Activated CD4-positive, alpha-beta T cell treated with anti-CD3 and anti-CD28 coated beads, Interleukin-2, Interleukin-4, amounts not matched to agents 100 ng/mL and 50 ng/mL, durations not matched to agents 16 hours and 8 hours (primary cell): ENCODE measurements around the gene VWDE.
"Not testable (repeated sequence)": the region's sequence is repeated elsewhere in the genome, so short reads cannot be mapped to it uniquely, and the experiment has no call there.

ENCODE experiments used
- DNase-seq: peaks from one replicate; pipeline ENCODE4 v3.0.0-alpha.2; 2020; ENCODE audit warnings: low spot score

VWDE gene

DNA sequence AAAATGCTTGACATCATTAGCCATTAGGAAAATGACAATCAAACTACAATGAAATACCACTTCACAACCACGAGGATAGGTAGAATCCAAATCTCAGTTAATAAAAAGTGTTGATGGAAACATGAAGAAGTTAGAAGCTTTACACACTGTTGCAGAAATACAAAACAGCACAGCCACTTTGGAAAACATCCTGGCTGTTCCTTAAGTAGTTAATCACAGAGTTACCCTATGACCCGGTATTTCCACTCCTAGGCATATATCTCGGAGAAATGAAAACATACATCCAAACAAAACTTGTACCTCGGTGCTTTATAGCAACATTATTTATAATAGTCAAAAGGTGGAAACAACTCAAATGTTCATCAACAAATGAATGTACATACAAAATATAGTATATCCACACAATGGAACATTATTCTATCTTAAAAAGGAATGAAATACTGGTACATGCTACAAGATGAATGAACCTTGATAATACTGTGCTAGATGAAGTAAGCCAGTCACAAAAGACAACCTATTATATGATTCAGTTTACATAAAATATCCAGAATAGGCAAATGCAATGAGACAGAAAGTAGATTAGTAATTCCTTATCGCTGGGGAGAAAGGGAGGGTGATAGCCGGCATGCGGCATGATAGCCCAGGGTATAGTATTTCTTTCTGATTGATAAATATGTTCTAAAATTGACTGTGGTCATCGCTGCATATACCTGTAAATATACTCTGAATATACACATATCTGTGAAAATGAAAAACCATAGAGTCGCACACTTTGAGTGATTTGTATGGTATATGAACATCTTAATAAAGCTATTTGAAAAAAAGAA is 1.9 kb downstream of the VWDE start:
- DNase-seq, result no peak

GRCh38 chr7:12398186-12398585 is 5.5 kb downstream of the VWDE start:
- DNase-seq, result no peak

DNA sequence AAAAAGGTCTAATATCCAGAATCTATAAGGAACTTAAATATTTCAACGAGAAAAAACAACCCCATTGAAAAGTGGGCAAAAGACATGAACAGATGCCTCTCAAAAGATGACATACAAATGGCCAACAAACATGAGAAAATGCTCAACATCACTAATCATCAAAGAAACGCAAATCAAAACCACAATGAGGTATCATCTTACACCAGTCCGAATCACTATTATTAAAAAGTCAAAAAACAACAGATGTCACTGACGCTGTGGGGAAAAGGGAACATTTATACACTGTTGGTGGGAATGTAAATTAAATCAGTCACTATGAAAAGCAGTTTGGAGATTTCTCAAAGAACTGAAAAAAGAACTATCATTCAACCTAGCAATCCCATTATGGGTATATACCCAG is 6.0 kb downstream of the VWDE start:
- no peak for DNase-seq

DNA sequence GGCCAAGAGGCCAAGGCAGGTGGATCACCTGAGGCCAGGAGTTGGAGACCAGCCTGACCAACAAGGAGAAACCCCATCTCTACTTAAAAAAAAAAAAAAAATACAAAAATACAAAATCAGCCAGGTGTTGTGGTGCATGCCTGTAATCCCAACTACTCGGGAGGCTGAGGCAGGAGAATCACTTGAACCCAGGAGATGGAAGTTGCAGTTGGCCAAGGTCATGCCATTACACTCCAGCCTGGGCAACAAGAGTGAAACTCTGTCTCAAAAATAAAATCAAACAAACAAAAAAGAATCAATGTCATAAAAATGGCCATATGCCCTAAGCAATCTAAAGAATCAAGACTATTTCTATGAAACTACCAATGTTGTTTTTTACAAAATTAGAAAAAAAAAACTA is 7.0 kb downstream of the VWDE start:
- not testable (repeated sequence) for DNase-seq

- DNase-seq, result no peak
Observed at GRCh38 chr7:12391922-12392615, 11.6 kb downstream of the VWDE start.

GRCh38 chr7:12389089-12389700 is 14.5 kb downstream of the VWDE start:
- peak; percentile 50 for DNase-seq

DNA sequence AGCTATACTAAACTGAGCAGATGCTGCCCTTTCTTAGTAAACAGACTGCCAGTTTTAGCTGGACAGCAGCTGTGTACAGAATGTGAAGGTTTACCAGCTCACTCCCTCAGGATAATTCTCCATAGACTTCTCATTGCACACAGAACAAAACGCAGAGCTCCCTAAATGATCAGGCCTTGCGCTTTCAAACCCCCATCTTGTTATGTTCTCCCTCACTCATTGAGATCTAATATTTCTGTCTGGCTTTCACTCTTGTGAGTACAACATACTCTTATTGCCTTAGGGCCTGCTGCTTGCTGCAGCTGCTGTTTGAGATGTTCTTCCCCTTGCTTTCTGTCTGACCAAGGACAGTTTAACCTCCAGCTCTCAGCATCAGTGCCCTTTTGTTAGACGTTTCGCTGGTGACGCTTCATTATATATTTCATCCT is 17.3 kb downstream of the VWDE start:
- DNase-seq, result no peak

DNA sequence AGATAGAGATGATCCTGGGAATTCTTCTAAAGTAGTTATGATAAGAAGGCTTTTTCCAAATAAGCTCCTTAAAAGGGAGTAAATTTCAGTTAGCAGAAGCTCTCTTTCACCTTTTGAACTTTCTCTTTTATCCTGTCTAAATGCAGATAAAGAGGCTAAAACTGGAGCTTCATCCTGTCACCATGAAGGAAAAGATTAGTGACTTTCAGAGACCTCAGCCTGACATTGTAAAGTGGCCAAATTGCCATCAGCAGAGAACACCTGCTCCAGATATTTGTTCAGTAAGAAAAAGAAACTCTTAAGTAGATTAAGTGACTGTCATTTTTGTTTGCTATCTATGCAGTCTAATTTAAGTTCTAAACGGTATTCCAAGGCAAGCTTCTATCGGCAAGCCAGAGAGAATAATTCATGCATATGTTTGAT is 18.3 kb downstream of the VWDE start:
- no peak for DNase-seq

DNA sequence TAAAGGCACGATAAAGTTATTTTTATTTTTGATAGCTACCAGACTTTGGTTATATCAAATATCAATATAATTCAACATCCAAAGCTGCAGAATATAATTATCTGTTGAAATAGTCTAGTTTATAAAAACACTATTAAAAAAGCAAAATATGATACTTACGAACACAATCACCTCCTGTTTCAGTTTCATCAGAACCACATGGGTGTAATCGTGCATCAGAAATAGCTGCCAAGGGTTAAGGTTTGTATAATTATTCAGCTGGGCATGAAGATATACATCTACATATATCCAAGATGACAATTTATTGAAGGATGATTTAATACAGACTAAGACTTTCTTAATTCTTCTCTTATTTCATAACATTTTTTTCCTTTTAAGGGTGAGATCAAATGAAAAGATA is 20.3 kb downstream of the VWDE start:
- no peak for DNase-seq

- no peak for DNase-seq
Observed at GRCh38 chr7:12378389-12378788, 25.3 kb downstream of the VWDE start.

DNA sequence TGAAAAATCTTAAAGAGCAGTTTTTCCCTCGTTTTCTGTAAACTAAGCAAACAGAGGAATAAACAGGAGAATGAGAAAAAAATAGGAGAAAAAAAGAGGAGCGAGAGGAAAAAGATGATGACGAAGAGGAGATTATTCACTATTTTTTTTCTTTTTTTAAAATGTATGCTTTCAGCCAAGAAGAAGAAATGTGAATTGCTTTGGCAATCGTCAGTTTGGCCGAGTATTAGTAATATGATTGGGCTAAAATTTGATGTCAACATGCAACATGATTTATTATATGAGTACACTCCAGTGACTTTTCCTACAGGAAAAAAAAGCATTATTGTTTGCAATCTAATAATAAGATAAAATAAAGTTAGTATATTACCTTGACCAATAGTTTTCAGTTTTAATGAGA is 26.3 kb downstream of the VWDE start:
- DNase-seq, result no peak

DNA sequence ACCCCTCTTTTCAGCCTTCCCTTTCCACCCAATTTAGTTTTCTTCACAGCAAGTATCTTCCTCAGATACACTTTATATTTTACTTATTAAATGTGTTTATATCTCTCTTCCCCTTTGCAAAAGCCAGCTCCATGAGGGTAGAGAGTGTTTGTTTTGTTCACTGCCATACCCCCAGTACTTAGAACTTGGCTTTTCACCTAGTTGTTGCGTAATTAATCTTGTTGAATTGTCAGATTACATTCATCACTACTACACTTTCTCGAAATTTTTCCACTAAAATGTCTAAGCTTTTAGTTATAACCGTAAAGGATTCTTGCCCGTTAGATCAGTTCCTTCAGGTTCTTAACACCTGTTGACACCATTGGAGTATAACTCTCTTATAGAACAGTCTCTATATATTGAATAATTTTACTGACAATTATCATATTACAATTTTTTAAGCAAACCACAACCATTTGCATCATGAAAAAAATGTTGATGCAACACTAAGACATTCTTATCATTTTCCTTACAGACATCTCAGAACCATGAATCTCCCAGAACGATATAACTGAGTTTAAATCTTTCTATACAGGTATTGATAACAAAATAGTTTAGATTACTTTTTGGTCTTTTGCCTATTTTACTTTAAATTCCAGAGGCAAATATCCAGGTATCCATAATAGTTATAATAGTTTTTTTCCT is 29.9 kb downstream of the VWDE start:
- DNase-seq, result no peak

DNA sequence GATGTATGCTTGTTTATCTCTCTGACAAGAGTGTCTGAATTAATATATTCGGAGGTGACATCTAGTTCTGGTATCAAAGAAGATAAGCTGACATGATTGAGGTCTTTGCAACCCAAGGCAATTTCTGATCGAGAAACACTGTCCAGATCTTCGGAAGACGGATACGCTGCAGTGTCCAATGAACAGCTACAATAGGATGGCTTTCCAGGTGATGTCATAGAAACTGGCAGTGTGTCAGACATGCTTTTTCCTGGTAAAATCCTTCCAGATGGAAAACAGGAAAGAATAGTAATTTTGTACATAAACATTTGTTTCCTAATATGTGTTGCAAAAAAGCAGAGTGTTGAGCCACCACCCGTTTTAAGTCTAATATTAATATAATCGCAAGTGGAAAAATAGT is 33.4 kb downstream of the VWDE start:
- no peak for DNase-seq

- no peak for DNase-seq
Observed at GRCh38 chr7:12369756-12370155, 33.9 kb downstream of the VWDE start.

DNA sequence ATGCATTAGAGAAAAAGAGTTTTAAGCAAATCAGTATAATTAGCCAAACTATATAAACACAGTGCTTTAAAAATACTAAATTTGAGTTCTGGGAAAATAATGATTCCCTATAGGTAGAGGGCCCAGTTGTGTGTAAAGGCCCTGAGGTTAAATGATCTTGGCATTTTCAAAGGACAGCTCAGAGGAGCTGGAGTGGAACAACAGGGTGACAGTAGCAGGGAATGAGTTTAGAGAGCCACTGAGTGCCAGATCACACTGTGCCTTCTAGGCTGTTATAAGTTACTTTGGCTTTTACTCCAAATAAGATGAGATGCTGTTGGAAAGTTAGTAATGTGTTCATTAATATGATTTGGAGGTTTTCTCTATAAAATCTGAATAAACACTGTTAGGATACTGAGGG is 34.6 kb downstream of the VWDE start:
- no peak for DNase-seq

- no peak for DNase-seq
Observed at GRCh38 chr7:12360948-12361347, 42.7 kb downstream of the VWDE start.

DNA sequence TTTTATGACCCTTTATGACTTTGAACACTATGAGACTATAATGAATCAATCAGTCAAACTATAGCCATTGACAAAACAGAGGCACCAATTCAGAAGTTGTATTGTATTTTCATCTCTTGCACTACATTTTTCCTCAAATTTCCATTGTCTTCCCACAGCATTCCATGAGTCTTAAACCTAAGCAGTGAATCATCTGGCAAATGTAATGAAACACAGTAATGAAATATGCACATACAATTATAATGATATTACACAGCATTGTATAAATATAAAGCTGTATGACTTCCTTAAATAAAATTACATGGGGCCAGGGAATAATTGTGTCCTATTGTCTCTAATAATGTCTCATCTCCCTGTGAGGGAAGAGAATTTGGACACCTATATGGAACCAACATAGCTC is 45.0 kb downstream of the VWDE start:
- DNase-seq, result no peak

DNA sequence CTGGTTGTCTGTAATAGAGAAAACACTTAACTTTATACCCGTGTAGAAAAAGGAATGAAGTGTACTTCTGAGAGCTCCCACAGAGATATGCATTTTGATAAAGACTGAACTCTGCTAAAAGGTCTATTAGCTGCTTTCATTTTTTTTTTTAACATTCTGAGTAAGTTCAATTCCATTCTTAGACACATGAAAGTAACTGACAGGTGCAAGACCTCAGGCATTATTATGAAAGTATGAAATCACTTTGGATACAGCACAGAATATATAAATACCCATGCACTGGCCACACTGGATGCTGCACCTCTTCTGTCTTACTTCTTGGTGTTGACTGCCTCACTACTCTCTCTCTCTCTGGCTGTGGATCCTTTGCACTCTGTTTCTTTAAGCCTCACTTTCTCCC is 46.2 kb downstream of the VWDE start:
- no peak for DNase-seq

- no peak for DNase-seq
Observed at GRCh38 chr7:12351843-12352242, 51.8 kb downstream of the VWDE start.

DNA sequence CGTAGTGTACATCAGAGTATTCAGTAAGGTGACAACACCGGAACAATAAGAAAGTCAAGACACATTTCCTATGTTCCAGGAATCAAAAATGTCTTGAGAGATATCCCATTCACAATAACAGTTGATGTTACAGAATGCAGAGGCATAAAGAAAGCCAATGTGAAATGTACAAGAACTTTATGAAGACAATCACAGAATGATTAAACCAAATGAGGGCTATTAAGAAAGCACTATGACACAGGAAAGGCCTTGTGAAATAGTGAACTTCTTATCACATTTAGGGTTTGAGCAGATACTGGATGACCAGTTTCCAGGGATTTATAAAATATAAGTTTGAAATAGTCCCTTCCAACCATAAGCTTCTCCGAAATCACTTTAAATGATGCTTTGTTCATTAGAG is 52.7 kb downstream of the VWDE start:
- DNase-seq, result no peak

GRCh38 chr7:12337095-12337494 is 66.6 kb downstream of the VWDE start:
- DNase-seq, result no peak

DNA sequence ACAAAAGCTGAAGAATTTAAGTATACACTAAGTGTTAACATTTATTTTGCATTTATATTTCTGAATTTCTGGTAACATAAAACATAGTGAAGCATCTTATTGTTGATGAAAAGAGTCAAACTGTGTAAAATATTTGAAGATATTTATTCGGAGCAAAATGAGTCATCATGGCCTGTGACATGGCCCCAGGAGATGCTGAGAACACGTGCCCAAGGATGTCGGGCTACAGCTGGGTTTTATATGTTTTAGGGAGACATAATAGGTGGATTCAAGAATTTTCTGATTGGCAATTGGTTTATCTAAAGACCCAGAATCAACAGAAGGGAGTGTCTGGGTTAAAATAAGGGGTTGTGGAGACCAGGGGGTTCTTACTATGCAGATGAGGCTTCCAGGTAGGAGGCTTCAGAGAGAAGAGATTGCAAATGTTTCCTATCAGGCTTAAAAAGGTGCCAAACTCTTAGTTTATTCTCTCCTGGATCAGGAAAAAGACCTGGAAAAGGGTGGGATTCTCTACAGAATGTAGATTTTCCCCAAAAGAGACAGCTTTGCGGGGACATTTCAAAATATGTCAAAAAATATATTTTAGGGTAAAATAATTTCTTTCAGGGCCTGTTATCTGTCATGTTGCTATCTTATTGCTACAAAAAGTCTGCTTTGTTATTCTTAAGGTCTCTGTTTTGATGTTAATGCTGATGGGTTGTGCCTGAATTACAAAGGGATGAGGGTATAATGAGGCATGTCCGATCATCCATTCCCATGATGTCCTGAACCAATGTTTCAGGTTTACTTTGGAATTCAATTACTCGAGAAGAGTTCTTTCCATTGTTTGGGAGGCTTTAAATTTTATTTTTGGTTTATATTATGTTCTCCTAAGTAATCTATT is 74.5 kb downstream of the VWDE start:
- no peak for DNase-seq
